GM12875 (cell line): ENCODE data around the gene RSAD1.

Experiments
- H3K4me3 ChIP-seq: one replicate; pipeline ENCODE4 v1.5.1; 2011; ENCODE audit warnings: low read depth, low read length, control low read depth
- TF ChIP-seq, protein P1 (sequence below): IDR thresholded peaks from 2 replicates; pipeline ENCODE4 v1.5.1; 2011; ENCODE audit warnings: low read depth, mild to moderate bottlenecking, control low read depth, inconsistent platforms, low read length, moderate library complexity, borderline replicate concordance; ENCODE audit not compliant: insufficient read depth

Gene RSAD1

DNA sequence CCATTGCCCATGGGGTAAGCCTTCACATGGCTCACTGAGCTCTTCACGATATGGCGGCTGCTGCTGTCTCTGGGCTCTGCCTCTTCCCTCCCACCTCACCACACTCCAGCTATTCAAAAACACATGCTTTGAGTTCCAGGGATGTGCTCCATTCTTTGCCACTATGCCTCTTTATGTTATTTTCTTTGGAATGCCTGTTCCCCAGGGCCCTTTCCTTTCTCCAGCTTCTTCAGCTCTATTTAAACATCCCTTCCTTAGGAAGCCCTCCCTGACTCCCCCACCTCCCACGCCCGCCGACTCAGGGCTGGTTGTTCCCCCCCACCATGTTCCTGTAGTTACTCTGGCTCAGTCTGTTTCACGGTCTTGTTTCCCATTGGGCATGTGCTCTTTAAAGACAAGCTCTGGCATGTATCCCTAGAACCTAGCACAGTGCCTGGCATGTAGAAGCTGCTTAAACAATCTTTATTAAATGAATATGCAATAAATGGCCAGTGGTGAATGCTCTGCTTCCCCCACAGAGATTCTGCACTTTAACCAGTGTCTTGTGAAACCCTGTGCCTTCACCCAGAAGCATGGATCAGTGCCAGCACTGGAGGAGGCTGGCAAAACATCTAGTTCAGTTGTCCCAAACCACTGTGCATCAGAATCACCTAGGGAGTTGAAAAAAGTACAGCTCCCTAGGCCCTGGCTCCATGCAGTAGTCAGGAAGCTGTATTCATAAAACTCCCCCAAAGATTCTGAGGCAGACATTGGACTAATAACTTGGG lies 36.5 kb downstream of the RSAD1 start:
- no peak overlapping the region for H3K4me3 ChIP-seq
- TF ChIP-seq, protein P1, sequence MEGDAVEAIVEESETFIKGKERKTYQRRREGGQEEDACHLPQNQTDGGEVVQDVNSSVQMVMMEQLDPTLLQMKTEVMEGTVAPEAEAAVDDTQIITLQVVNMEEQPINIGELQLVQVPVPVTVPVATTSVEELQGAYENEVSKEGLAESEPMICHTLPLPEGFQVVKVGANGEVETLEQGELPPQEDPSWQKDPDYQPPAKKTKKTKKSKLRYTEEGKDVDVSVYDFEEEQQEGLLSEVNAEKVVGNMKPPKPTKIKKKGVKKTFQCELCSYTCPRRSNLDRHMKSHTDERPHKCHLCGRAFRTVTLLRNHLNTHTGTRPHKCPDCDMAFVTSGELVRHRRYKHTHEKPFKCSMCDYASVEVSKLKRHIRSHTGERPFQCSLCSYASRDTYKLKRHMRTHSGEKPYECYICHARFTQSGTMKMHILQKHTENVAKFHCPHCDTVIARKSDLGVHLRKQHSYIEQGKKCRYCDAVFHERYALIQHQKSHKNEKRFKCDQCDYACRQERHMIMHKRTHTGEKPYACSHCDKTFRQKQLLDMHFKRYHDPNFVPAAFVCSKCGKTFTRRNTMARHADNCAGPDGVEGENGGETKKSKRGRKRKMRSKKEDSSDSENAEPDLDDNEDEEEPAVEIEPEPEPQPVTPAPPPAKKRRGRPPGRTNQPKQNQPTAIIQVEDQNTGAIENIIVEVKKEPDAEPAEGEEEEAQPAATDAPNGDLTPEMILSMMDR, result no peak

DNA sequence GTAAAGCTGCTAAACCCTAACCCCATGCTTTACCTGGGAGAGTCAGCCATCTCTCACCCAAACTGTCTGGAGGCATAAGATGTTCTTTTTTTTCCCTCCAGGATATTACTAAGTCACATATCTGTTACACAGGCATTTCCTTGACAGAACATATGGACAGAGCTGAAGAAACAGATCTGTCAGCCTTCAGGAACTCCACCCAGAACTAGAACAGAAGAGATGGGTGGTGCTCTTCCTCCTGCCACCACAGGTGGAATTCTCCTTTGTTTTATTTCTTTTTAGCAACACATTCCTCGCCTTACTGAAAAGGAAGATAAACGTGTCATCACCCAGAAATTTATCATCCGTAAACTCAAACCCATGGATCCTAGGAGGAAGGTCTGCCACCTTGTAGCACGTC lies 38.4 kb downstream of the RSAD1 start:
- no peak overlapping the region for H3K4me3 ChIP-seq
- TF ChIP-seq, protein P1, result no peak

DNA sequence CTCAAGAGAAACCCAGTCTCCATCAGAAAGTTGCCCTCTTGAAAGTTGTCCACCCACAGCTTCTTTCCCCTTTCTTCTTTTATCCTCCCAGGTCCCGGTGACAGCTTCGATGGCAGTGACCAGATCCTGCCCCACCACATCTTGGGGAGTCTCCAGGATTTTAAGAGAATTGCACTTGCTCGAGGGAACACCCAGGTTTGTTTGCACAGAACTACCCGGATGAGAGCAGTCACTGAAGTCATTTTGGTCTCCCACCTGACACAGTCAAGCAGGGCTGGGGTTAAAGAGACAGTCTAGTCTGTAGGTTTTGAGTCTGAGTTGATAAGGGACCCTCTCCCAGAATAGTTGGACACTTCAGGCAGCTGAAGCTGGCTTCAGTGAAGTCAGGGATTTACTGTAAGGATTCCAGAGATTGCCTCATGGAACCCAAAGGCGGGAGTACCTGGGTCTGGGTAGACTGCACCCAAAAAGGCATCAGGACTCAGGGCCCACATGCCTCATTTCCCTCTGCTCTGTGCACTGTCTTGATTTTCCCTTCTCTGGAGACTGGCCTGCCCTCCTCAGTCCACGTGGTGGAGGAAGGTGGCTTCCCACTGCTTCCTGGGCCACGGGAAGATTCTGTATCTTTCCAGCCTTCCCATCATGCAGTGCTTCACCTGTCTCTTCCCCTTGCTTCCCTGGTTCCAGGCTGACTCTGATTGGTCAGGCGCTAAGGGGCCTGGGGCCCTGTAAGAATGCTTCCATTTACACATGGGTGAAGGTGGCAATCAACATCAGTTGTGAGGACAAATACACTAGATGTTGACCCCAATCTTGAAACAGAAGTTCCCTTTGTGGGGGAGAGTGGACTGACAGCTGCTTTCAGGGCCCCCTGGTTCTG lies 39.1 kb downstream of the RSAD1 start:
- no peak overlapping the region for H3K4me3 ChIP-seq
- TF ChIP-seq, protein P1, result no peak

DNA sequence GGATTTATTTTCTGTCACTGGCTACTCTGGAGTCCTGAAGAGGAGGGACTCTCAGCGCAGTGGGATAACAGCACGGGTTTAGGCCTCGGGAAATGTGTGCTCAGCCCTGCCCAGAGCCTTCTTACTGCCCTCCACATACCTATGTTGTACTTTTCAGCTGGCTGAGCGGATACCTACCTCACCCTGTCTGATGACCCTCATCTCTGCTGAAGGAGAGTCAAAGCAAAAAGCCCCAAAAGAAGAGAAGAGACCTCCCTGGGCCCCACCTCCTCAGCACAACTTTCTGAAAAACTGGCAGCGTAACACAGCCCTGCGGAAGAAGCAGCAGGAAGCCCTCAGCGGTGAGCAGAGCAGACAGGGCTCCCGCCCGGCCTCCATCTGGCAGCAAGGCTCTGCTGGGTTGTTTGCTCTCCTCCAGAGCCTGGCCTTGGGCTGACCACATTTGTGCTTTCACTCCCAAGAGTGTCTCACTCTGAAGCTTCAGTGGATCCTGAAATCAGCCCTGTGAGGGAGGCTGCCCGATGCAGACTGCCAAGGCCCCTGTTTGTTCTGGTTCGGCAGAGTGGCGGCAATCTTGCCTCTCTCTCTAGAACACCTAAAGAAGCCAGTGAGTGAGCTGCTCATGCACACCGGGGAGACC lies 39.8 kb downstream of the RSAD1 start:
- TF ChIP-seq, protein P1, result no peak
- H3K4me3 ChIP-seq, result no peak overlapping the region

DNA sequence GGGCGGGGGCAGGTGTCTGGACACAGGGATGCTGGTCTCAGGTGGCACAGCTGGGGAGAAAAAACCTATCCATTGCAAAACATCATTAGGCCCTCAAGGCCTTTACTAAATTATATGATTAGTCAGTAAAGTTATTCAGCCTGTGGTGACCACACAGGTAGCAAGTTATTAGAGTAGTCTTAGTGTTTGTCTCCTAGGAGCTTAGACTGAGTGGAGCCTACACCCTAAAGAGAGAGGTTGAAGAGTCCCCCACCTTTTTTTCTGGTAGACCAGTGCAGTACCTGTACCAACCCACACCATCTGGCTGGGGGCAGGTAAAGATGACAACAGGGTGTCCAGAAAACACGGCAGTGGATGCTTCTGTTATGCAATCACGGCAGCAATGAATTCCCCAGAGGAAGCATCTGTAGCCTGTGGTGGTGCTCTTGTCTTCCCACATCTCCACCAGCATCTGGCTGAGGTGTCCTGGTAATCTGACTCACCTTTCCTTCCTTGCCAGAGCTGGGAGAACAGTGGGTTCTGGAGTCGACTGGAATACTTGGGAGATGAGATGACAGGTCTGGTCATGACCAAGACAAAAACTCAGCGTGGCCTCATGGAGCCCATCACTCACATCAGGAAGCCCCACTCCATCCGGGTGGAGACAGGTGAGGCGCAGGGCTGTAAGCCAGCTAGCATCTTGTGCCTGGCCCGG lies 40.6 kb downstream of the RSAD1 start:
- H3K4me3 ChIP-seq, result no peak overlapping the region
- TF ChIP-seq, protein P1, result no peak

DNA sequence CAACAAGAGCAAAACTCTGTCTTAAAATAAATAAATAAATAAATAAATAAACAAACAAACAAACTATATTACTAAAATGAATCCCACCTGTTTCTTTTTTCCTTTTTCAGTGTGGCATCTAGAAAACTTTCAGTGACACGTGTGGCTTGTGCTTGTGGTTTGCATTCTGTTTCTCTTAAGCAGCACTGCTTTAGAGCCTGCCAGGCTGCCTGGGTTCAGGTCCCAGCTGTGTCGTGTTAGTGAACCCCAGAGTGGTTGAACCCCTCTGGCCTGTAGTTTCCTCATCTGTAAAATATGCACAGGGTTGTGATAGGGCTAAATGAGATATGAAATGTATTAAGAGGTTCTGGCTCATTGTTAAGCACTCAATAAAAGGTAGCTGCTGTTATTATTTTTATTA lies 41.8 kb downstream of the RSAD1 start:
- no peak overlapping the region for H3K4me3 ChIP-seq
- TF ChIP-seq, protein P1, result no peak
